DND-41 (cell line): ENCODE data around the gene ANO1.

Experiments used
- CTCF ChIP-seq: IDR thresholded peaks from 2 replicates; pipeline ENCODE4 v1.5.1; 2012; ENCODE audit warnings: borderline replicate concordance, low read length, moderate library complexity, mild to moderate bottlenecking; ENCODE audit not compliant: poor library complexity, severe bottlenecking; ENCODE audit errors: extremely low read depth
- EZH2 ChIP-seq: IDR thresholded peaks from 3 replicates; pipeline ENCODE4 v1.6.1; 2012; ENCODE audit warnings: borderline replicate concordance, low read depth, mild to moderate bottlenecking, moderate library complexity, low read length, inconsistent platforms; ENCODE audit not compliant: severe bottlenecking

- no peak for TF ChIP-seq CTCF
- no peak for TF ChIP-seq EZH2
These were observed 96.6 kb downstream of the ANO1 start for GRCh38 chr11:70174547-70175235.
